Parathyroid adenoma (tissue), 2 donors: ENCODE results near the gene NDUFB6.
"Not testable (repeated sequence)": the region's sequence is repeated elsewhere in the genome, so short reads cannot be mapped to it uniquely, and the experiment has no call there.

Experiments used
- H2AFZ ChIP-seq: fragments of 300-600 bp; sonication (generic); one replicate; pipeline ENCODE4 v1.7.0; 2017; ENCODE audit warnings: antibody characterized with exemption, mild to moderate bottlenecking
- H3K27ac ChIP-seq: fragments of 300-600 bp; sonication (generic); one replicate; pipeline ENCODE4 v1.7.0; 2017
- H3K27me3 ChIP-seq: fragments of 300-600 bp; sonication (generic); one replicate; pipeline ENCODE4 v1.7.0; 2017; ENCODE audit warnings: low read length; ENCODE audit not compliant: control insufficient read depth, insufficient read depth
- H3K36me3 ChIP-seq: fragments of 300-600 bp; sonication (generic); one replicate; pipeline ENCODE4 v1.7.0; 2017; ENCODE audit warnings: low read length; ENCODE audit not compliant: control insufficient read depth, insufficient read depth
- H3K4me1 ChIP-seq: fragments of 300-600 bp; sonication (generic); one replicate; pipeline ENCODE4 v1.7.0; 2017; ENCODE audit warnings: control low read depth
- H3K4me2 ChIP-seq: fragments of 300-600 bp; sonication (generic); one replicate; pipeline ENCODE4 v1.7.0; 2017; ENCODE audit warnings: low read length
- H3K4me3 ChIP-seq: fragments of 300-600 bp; sonication (generic); one replicate; pipeline ENCODE4 v1.7.0; 2017; ENCODE audit warnings: low read depth, low read length
- H3K79me2 ChIP-seq: fragments of 300-600 bp; sonication (generic); one replicate; pipeline ENCODE4 v1.7.0; 2017; ENCODE audit warnings: control low read depth
- H3K9ac ChIP-seq: fragments of 300-600 bp; sonication (generic); one replicate; pipeline ENCODE4 v1.7.0; 2017; ENCODE audit warnings: mild to moderate bottlenecking
- H3K9me3 ChIP-seq: fragments of 300-600 bp; sonication (generic); one replicate; pipeline ENCODE4 v1.7.0; 2017; ENCODE audit warnings: low read length; ENCODE audit not compliant: control insufficient read depth
- TF ChIP-seq, protein P1 (sequence below): fragments of 300-600 bp; sonication (generic); IDR thresholded peaks from one replicate; pipeline ENCODE4 v1.7.0; 2017; ENCODE audit warnings: antibody characterized with exemption, mild to moderate bottlenecking
- donor health status: primary hyperparathyroidism.

NDUFB6 gene

GRCh38 chr9:32551276-32552051, 21.5 kb downstream of the NDUFB6 start:
- Histone ChIP-seq H3K36me3 (no peaks in the 10 kb centered on the region), H3K4me2 (peak overlapping the region; percentile 79), H3K9me3 (no peaks in the 10 kb centered on the region), H3K27ac (peak overlapping the region; percentile 91), H3K4me3 (peak overlapping the region; percentile 95), H2AFZ (peak overlapping the region; percentile 43), H3K79me2 (peaks cover 11% of the 10 kb centered on the region), H3K27me3 (no peaks in the 10 kb centered on the region), H3K9ac (no peak overlapping the region), H3K4me1 (no peaks in the 10 kb centered on the region)
- TF ChIP-seq, protein P1, sequence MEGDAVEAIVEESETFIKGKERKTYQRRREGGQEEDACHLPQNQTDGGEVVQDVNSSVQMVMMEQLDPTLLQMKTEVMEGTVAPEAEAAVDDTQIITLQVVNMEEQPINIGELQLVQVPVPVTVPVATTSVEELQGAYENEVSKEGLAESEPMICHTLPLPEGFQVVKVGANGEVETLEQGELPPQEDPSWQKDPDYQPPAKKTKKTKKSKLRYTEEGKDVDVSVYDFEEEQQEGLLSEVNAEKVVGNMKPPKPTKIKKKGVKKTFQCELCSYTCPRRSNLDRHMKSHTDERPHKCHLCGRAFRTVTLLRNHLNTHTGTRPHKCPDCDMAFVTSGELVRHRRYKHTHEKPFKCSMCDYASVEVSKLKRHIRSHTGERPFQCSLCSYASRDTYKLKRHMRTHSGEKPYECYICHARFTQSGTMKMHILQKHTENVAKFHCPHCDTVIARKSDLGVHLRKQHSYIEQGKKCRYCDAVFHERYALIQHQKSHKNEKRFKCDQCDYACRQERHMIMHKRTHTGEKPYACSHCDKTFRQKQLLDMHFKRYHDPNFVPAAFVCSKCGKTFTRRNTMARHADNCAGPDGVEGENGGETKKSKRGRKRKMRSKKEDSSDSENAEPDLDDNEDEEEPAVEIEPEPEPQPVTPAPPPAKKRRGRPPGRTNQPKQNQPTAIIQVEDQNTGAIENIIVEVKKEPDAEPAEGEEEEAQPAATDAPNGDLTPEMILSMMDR, result no peak

DNA sequence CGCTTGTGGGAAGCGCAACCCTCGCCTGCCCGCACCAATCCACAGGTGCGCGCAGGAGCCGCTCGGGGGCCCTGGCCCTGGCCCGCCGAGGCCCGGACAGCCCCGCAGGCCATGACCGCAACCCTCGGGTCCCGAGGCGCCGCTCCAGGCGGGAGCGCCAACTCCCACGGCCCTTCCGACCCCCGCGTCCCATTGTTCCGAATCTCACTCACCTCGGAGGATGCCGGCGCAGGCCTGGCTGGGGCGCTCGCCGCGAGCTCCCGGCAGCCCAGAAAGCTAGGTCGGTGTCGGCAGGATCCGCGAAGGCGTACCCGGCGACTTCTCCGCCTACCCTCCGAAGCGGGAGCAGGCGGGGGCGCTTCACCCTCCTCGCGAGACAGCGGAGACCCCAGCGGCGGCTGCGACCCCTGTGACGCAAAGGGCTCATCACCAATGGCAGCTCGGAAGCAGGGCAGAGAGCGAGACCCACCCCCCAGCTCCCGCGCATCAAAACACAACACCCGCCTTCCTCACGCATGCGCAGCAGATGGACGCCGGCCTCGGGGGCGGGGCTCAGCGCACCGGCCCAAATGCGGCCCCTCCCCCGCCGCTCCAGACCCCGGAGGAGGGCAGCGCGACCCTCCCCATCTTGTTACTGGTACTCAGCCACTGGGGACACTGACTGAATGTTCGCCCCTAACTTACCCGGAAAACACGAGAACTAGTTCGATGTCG, 22.2 kb downstream of the NDUFB6 start:
- H3K4me2 ChIP-seq, result peak overlapping the region; percentile 79
- H3K4me3 ChIP-seq, result peak overlapping the region; percentile 95
- peak overlapping the region; percentile 91 for H3K27ac ChIP-seq
- peaks cover 11% of the 10 kb centered on the region for H3K79me2 ChIP-seq
- no peaks in the 10 kb centered on the region for H3K27me3 ChIP-seq
- no peak overlapping the region for H3K9ac ChIP-seq
- H2AFZ ChIP-seq, result peak overlapping the region; percentile 43
- TF ChIP-seq, protein P1, result no peak
- H3K36me3 ChIP-seq, result no peaks in the 10 kb centered on the region
- no peaks in the 10 kb centered on the region for H3K9me3 ChIP-seq
- H3K4me1 ChIP-seq, result no peaks in the 10 kb centered on the region

DNA sequence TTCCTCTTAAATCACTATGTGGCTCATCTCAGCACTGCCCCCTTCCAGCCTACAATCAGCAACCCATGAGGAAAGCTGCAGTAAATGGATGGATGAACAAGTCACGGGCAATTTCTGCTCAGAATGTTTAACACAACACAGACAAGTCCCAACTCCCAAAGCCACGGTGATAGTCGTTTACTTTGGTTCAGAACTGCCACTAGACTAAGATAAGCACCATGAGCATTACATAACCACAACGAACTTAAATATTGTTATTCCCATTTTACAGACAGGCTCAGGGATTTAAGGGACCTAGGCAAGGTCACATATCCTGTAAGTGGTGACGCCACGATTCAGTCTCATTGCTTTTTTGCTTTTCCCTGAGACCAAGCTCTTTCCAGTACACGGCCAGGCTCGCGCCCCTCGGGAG, 22.8 kb downstream of the NDUFB6 start:
- H3K27me3 ChIP-seq, result no peaks in the 10 kb centered on the region
- TF ChIP-seq, protein P1, result no peak
- H2AFZ ChIP-seq, result peak overlapping the region; percentile 43
- H3K4me3 ChIP-seq, result peak overlapping the region; percentile 95
- H3K9ac ChIP-seq, result no peak overlapping the region
- peak overlapping the region; percentile 91 for H3K27ac ChIP-seq
- H3K9me3 ChIP-seq, result no peaks in the 10 kb centered on the region
- H3K36me3 ChIP-seq, result no peaks in the 10 kb centered on the region
- no peaks in the 10 kb centered on the region for H3K4me1 ChIP-seq
- H3K4me2 ChIP-seq, result peak overlapping the region; percentile 79
- peaks cover 11% of the 10 kb centered on the region for H3K79me2 ChIP-seq

DNA sequence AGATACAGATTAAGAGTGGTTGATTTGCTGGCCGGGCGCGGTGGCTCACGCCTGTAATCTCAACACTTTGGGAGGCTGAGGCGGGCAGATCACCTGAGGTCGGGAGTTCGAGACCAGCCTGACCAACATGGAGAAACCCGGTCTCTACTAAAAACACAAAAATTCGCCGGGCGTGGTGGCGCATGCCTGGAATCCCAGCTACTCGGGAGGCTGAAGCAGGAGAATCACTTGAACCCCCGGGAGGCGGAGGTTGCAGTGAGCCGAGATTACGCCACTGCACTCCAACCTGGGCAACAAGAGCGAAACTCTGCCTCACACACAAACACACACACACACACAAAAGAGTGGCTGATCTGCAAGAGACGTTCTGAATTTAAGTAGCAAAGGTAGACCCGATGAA, 24.7 kb downstream of the NDUFB6 start:
- H3K27ac ChIP-seq, H2AFZ ChIP-seq, H3K4me2 ChIP-seq, H3K4me3 ChIP-seq, H3K27me3 ChIP-seq, H3K9ac ChIP-seq, H3K36me3 ChIP-seq, H3K9me3 ChIP-seq, H3K4me1 ChIP-seq: not testable (repeated sequence)
- H3K79me2 ChIP-seq, result peaks cover 11% of the 10 kb centered on the region

DNA sequence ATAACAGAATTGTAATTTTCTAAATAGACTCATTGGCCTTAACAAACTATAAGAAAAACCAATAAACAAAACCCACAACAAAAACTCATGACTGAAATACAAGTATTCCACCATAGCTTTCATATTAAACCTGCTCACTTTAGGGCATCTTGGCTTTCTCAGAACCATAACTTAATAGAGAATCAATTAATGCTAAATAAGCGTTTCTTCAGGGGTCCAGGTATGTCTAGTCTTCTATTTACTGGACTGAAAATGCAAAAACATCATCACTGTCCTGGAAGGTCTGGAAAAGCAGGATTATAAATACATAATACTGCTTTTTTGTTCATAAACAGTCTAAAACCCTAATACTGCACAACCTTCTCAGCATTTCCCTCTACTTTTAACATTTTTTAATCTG, 27.1 kb downstream of the NDUFB6 start:
- Histone ChIP-seq H2AFZ (no peak overlapping the region), H3K4me2 (no peak overlapping the region)
- TF ChIP-seq, protein P1, result no peak

More for the DNA sequence above, 27.1 kb downstream of the NDUFB6 start:
- H3K9ac ChIP-seq, result no peak overlapping the region
- no peaks in the 10 kb centered on the region for H3K4me1 ChIP-seq
- no peaks in the 10 kb centered on the region for H3K27me3 ChIP-seq
- H3K4me3 ChIP-seq, result no peak overlapping the region
- H3K9me3 ChIP-seq, result no peaks in the 10 kb centered on the region
- peaks cover 11% of the 10 kb centered on the region for H3K79me2 ChIP-seq
- H3K27ac ChIP-seq, result no peak overlapping the region
- no peaks in the 10 kb centered on the region for H3K36me3 ChIP-seq
